ENCODE results near the gene COL7A1.

- TF ChIP-seq CTCF (conservative IDR thresholded peaks at IDR 0.05) (no peak), EZH2 (IDR thresholded peaks at IDR 0.05; ENCODE audit: low read depth) (no peak)
Observed at GRCh38 chr3:48536116-48536515, 59.0 kb downstream of the COL7A1 start.
